Measurements from ENCODE around the gene EFCAB7. TPM values are rescaled to one million over a fixed set of nuclear protein-coding genes. Genes with fewer than 3 reads are reported as not detected.
"Not testable (repeated sequence)": the region's sequence is repeated elsewhere in the genome, so short reads cannot be mapped to it uniquely, and the experiment has no call there.

EFCAB7 gene
- total RNA-seq, 2 experiments from 2014 or later = 8.5 to 9.1 TPM

DNA sequence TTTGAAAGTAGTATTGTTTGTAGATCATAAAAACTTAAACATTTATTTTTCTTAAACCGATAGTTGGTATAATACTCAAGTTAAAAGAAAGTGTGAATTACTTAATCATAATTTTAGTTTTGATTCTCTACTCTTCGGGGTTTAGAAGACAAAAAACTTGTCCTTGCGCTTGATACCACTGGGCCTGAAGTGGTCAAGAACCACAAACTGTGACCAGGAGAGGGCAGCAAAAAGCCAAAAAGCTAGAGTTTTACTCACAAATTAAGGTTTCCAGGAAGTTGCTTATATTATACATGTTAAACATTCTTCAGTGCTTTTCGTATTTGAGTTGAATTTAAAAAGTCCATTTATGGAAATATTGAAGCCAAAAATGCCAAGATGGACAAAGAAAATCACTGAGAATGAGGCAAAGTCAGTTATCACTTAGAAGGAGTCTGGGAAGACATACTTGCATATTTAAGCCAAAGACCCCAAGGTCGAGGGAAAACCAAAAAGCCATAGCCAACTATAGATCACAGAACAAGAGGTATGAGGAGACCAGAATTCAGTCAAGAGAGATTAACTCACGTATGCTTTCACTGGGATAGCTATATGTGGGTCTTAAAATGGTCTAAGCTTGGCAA, 34.2 kb downstream of the EFCAB7 start:
- ChIA-PET POLR2A (no interaction called here), CTCF (interaction anchor here (1.0 to 2.6 kb wide), 5 partner anchors 18 to 692 kb away, joined by 3 to 10 read pairs (median 3); no protein-coding TSS in a partner anchor)
- DNase-seq = peak; percentile 44
- no peaks in the 10 kb centered on the region for H3K9me3 Mint-ChIP-seq (ENCODE audit: low read depth)
- no peaks in the 10 kb centered on the region for H3K4me1 Mint-ChIP-seq
- peaks cover 4% of the 10 kb centered on the region for H3K36me3 Mint-ChIP-seq (ENCODE audit: low read depth)
- no peak for ATAC-seq
- no peak overlapping the region for H3K4me3 Mint-ChIP-seq
- intact Hi-C loops (cut with DNase I, micrococcal nuclease) = loop anchor here in 1 of 2 experiments (5.0 kb wide), 1 partner anchor 690 kb away; no protein-coding TSS in a partner anchor
- no peaks in the 10 kb centered on the region for H3K27me3 Mint-ChIP-seq
- no peak overlapping the region for H3K27ac Mint-ChIP-seq

DNA sequence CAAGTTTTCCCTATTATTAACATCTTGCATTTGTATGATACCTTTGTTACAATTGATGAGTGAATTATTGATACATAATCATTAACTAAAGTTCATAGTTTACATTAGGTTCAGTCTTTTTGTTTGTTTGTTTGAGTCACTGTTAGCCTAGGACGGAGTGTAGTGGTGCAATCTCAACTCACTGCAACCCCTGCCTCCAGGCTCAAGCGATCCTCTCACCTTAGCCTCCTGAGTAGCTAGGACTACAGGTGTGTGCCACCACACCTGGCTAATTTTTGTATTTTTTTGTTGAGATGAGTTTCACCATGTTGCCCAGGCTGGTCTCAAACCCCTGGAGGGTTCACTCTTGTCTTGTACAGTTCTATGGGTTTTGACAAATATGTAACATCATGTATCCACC, 36.0 kb downstream of the EFCAB7 start:
- peaks cover 5% of the 10 kb centered on the region for H3K36me3 Mint-ChIP-seq (ENCODE audit: low read depth)
- H3K27me3 Mint-ChIP-seq = no peaks in the 10 kb centered on the region
- no peak overlapping the region for H3K27ac Mint-ChIP-seq
- no peaks in the 10 kb centered on the region for H3K9me3 Mint-ChIP-seq (ENCODE audit: low read depth)
- intact Hi-C loops (cut with DNase I, micrococcal nuclease) = loop anchor here in 1 of 2 experiments (5.0 kb wide), 1 partner anchor 688 kb away; no protein-coding TSS in a partner anchor
- POLR2A ChIA-PET = no interaction called here
- H3K4me1 Mint-ChIP-seq = no peaks in the 10 kb centered on the region
- ATAC-seq = no peak
- no peak for DNase-seq
- no peak overlapping the region for H3K4me3 Mint-ChIP-seq
- CTCF ChIA-PET = no interaction called here

DNA sequence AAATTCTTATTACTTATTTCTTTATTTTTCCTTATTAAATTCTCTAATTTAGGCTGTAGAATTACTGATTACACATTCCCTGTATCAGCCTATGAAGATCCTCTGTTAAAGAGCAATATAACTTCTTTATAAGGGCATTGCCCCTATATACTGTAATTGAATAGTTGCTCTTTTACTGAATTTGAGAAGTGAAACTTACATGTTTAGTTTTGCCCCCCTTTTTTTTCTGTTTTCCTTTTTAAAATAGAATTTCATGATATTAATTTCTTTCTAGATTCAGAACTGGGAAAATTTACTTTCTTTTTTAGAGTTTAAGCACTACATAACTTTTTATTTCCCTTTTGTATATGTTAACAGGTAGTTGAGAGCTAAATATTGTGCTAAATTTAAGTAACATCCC, 40.4 kb downstream of the EFCAB7 start:
- ATAC-seq = no peak
- intact Hi-C loops (cut with DNase I, micrococcal nuclease) = no loop called here
- H3K36me3 Mint-ChIP-seq (ENCODE audit: low read depth) = peaks cover 5% of the 10 kb centered on the region
- H3K27ac Mint-ChIP-seq = no peak overlapping the region
- no peak for DNase-seq
- H3K9me3 Mint-ChIP-seq (ENCODE audit: low read depth) = no peaks in the 10 kb centered on the region
- no peaks in the 10 kb centered on the region for H3K4me1 Mint-ChIP-seq
- no peaks in the 10 kb centered on the region for H3K27me3 Mint-ChIP-seq
- no peak overlapping the region for H3K4me3 Mint-ChIP-seq
- POLR2A ChIA-PET = no interaction called here
- CTCF ChIA-PET = interaction anchor here (0.8 kb wide), 1 partner anchor 625 kb away, joined by 3 read pairs; no protein-coding TSS in a partner anchor

DNA sequence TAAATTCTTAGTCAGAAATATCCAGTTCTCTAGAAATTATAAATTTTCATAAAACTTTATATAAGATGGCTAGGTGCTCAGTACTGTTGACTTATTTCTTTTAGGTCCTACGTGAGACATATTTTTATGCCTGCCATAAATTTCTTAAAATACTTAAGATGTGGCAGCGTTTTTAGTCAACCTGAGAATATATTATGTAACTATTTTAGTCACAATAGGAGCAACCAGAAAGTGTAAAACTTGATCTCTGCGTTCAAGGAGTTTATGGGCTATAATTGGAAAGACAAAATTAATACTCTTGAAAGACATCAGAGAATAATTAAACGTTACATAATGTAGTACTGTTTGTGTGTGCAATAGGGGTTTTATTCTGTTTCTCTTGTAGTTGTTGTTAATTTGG, 45.7 kb downstream of the EFCAB7 start:
- Mint-ChIP-seq H3K4me1 (no peaks in the 10 kb centered on the region), H3K27ac (no peak overlapping the region), H3K36me3 (ENCODE audit: low read depth) (peaks cover 4% of the 10 kb centered on the region), H3K9me3 (ENCODE audit: low read depth) (no peaks in the 10 kb centered on the region), H3K4me3 (no peak overlapping the region), H3K27me3 (no peaks in the 10 kb centered on the region)
- DNase-seq (no peak), ATAC-seq (no peak)
- POLR2A ChIA-PET = no interaction called here
- CTCF ChIA-PET = no interaction called here
- intact Hi-C loops (cut with DNase I, micrococcal nuclease) = no loop called here

DNA sequence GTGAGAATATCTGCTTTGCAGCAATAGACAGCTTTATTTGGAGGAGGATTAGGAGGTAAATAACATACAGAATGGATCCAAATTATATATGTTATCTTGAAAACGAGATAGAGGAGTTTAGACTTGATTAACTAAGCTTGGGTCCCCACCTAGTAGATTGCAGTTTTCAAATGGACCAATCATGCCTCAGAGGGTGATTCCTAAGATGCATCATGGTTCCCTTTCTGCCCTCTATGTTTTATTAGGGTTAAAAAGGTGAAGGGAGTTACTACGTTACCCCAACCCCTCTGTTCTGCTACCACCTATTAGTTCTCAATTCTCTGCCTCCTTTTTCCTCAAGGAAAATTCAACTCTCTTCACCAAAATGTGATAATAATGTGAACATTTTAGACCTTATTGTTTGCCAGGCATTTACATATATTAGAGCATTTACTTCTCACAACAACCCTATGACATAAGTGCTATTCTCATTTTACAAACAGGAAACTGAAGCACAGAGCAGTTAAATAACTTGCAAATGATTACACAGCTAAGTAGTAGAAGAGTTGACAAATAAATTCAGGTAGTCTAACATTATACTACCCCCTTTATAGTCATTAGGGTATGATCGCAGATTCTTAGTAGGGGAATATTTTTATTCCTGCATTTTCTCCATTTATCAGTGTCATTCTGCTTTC, 46.5 kb downstream of the EFCAB7 start:
- CTCF ChIA-PET = interaction anchor here (0.6 to 1.2 kb wide), 2 partner anchors 9 to 13 kb away, joined by 3 read pairs; no protein-coding TSS in a partner anchor
- no peak for ATAC-seq
- no peaks in the 10 kb centered on the region for H3K9me3 Mint-ChIP-seq (ENCODE audit: low read depth)

DNA sequence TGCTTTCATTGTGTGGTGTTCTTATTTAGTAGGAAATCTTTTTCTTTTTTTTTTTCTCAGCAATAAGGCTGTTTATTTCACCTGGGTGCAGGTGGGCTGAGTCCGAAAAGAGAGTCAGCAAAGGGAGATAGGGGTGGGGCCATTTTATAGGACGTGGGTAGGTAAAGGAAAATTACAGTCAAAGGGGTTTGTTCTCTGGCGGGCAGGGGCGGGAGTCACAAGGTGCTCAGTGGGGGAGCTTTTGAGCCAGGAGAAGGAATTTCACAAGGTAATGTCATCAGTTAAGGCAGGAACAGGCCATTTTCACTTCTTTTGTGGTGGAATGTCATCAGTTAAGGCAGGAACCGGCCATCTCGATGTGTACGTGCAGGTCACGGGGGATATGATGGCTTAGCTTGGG, 49.4 kb downstream of the EFCAB7 start:
- POLR2A ChIA-PET; intact Hi-C loops (cut with DNase I, micrococcal nuclease); H3K9me3 Mint-ChIP-seq (ENCODE audit: low read depth); DNase-seq; H3K4me3 Mint-ChIP-seq; H3K4me1 Mint-ChIP-seq; H3K27ac Mint-ChIP-seq; H3K27me3 Mint-ChIP-seq; ATAC-seq; H3K36me3 Mint-ChIP-seq (ENCODE audit: low read depth): not testable (repeated sequence)
- CTCF ChIA-PET = interaction anchor here (0.6 to 0.8 kb wide), 2 partner anchors 10 to 341 kb away, joined by 3 read pairs; no protein-coding TSS in a partner anchor

More for the DNA sequence above, 46.5 kb downstream of the EFCAB7 start:
- Mint-ChIP-seq H3K4me1 (no peaks in the 10 kb centered on the region), H3K4me3 (no peak overlapping the region), H3K27ac (no peak overlapping the region), H3K36me3 (ENCODE audit: low read depth) (peaks cover 2% of the 10 kb centered on the region), H3K27me3 (no peaks in the 10 kb centered on the region)
- no peak for DNase-seq
- intact Hi-C loops (cut with DNase I, micrococcal nuclease) = no loop called here
- POLR2A ChIA-PET = no interaction called here

DNA sequence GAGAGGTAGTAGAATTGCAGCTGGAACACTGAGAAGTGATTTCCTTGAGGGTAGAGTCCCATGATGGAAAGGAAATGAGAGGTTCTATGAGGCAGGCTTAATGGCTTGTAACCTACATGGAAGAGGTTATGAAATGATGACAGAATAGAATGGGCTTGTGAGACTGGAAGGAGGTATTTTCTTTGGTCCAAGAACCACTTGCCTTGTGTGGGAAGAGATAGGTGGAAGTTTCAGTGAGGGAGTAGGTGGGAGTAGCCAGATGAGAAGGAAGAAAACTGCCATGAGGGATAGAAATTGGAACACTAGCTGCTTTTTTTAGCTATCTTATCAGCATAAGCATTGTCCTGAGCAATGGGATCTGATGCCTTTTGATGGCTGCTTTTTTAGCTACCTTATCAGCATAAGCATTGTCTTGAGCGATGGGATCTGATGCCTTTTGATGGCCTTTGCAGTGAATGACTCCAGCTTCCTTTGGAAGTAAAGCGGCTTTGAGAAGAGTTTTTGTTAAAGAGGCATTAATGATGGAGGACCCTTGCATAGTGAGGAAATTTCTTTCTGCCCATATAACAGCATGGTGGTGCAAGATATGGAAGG, 51.0 kb downstream of the EFCAB7 start:
- H3K36me3 Mint-ChIP-seq (ENCODE audit: low read depth); CTCF ChIA-PET; H3K9me3 Mint-ChIP-seq (ENCODE audit: low read depth); POLR2A ChIA-PET; H3K4me3 Mint-ChIP-seq; H3K27me3 Mint-ChIP-seq; H3K27ac Mint-ChIP-seq; DNase-seq; H3K4me1 Mint-ChIP-seq; ATAC-seq; intact Hi-C loops (cut with DNase I, micrococcal nuclease): not testable (repeated sequence)

DNA sequence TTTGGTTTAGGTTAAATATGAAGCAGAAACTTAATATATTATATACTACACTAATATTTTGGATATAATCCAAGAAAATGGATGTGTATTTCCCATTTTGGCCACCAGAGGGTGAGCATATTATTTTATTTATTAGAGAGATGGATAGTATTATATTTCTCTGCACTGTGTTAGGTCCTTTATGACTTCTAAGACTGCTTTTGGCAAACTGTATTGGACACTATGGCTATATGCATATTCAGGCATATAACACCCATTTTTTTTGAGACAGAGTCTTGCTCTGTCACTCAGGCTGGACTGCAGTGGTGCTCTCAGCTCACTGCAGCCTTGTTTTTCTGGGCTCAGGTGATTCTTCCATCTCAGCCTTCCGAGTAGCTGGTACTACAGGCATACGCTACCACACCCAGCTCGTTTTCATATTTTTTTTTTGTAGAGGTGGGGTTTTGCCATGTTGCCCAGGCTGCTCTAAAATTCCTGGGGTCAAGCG, 52.1 kb downstream of the EFCAB7 start:
- CTCF ChIA-PET = interaction anchor here (0.5 to 1.7 kb wide), 7 partner anchors 15 to 671 kb away, joined by 3 to 9 read pairs (median 5); partner anchors contain the start of gene PGM1
- no peak for DNase-seq
- intact Hi-C loops (cut with DNase I, micrococcal nuclease) = loop anchor here (5.0 kb wide), 1 partner anchor 672 kb away; no protein-coding TSS in a partner anchor

DNA sequence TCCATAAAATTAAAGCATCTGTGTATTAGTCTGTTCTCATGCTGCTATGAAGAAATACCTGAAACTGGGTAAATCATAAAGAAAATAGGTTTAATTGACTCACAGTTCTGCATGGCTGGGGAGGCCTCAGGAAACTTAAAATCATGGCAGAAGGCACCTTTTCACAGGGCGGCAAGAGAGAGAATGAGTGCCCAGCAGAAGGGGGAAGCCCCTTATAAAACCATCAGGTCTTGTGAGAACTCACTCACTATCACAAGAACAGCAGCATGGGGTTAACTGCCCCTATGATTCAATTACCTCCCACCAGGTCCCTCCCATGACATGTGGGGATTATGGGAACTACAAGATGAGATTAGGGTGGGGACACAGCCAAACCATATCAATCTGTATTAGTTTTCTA, 63.0 kb downstream of the EFCAB7 start:
- POLR2A ChIA-PET; H3K27me3 Mint-ChIP-seq; H3K4me3 Mint-ChIP-seq; intact Hi-C loops (cut with DNase I, micrococcal nuclease); H3K9me3 Mint-ChIP-seq (ENCODE audit: low read depth); CTCF ChIA-PET; H3K27ac Mint-ChIP-seq: not testable (repeated sequence)
- peak; percentile 7 for DNase-seq
- Mint-ChIP-seq H3K4me1 (peaks cover 11% of the 10 kb centered on the region), H3K36me3 (ENCODE audit: low read depth) (peaks cover 22% of the 10 kb centered on the region)
- peak; percentile 60 for ATAC-seq

More for the DNA sequence above, 52.1 kb downstream of the EFCAB7 start:
- Mint-ChIP-seq H3K27ac (no peak overlapping the region), H3K4me3 (no peak overlapping the region), H3K36me3 (ENCODE audit: low read depth) (no peaks in the 10 kb centered on the region), H3K27me3 (no peaks in the 10 kb centered on the region), H3K9me3 (ENCODE audit: low read depth) (no peaks in the 10 kb centered on the region), H3K4me1 (no peaks in the 10 kb centered on the region)
- no peak for ATAC-seq
- POLR2A ChIA-PET = no interaction called here

DNA sequence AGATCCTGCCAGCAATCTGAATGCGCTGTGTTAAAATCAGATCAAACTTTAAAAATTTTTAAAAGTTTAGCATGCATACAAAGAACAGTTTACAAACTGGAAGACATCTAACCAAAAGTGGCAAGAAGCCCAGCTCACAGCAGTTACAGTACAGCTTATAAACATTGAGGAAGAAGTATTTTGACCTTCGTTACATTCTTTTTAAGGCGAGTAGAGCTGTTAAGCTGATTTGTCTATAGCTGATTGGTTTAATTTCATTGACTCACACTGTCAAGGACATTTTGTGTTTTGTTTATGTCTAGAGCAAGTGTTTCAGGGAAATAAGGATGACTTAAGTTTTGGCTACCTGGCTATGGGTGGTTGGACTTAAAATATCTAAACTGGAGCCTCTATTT, 66.8 kb downstream of the EFCAB7 start:
- ChIA-PET POLR2A (no interaction called here), CTCF (interaction anchor here (1.3 kb wide), 1 partner anchor 15 kb away, joined by 5 read pairs; no protein-coding TSS in a partner anchor)
- ATAC-seq (no peak), DNase-seq (no peak)
- H3K4me3 Mint-ChIP-seq = no peak overlapping the region
- intact Hi-C loops (cut with DNase I, micrococcal nuclease) = loop anchor here (5.0 to 10.0 kb wide), 4 partner anchors 1155 to 1832 kb away; partner anchors contain the start of genes JAK1 (in 1 of the 2), LEPR (in 1 of the 2), LEPROT (in 1 of the 2) and USP1 (in 1 of the 2)
- no peaks in the 10 kb centered on the region for H3K27me3 Mint-ChIP-seq
- no peaks in the 10 kb centered on the region for H3K9me3 Mint-ChIP-seq (ENCODE audit: low read depth)
- no peak overlapping the region for H3K27ac Mint-ChIP-seq
- peaks cover 26% of the 10 kb centered on the region for H3K4me1 Mint-ChIP-seq
- H3K36me3 Mint-ChIP-seq (ENCODE audit: low read depth) = peaks cover 20% of the 10 kb centered on the region

DNA sequence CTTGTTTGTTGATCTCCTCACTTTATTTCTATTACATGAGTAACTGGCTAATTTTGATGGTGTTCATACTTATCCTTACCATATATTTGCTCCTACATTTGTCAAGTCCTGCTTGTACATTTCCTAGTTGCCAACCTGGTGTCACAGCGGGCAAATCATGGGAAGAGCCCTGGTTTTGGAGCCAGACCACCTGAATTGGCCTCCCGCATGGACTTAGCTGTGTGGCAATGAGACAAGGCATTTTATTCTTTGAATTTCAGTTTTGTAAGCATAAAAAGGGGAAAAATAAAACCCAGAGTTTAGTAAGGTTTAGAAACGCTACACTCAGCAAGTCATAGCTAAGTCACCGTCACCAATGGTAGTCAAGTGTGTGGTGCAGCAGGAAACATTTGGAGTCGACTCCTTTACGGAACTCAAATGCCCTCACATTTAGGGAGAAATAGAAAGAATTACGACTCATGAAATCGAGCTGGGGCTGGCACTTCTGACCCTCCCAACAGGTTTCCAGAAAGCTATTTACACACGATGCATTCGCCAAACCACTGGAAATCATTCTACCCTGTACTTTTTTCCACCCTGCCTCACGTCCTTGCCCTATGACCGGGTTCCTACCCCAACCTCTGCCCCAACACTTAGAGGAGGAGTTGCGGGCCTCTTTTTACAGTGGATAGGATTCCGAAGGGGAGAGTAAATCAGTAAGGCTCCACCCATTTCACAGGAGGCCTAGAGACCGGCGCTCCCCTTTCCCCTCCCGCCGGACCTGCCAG, 69.4 kb downstream of the EFCAB7 start:
- H3K27ac Mint-ChIP-seq = peak overlapping the region; percentile 93
- DNase-seq (peak; percentile 66), ATAC-seq (peak; percentile 58)
- peaks cover 2% of the 10 kb centered on the region for H3K9me3 Mint-ChIP-seq (ENCODE audit: low read depth)
- H3K4me1 Mint-ChIP-seq = peaks cover 29% of the 10 kb centered on the region
- ChIA-PET POLR2A (no interaction called here), CTCF (interaction anchor here (0.7 to 1.5 kb wide), 4 partner anchors 15 to 654 kb away, joined by 3 to 9 read pairs (median 3); no protein-coding TSS in a partner anchor)
- peak overlapping the region; percentile 97 for H3K4me3 Mint-ChIP-seq
- no peaks in the 10 kb centered on the region for H3K27me3 Mint-ChIP-seq
- intact Hi-C loops (cut with DNase I, micrococcal nuclease) = loop anchor here (1.0 to 10.0 kb wide), 7 partner anchors 69 to 1830 kb away; partner anchors contain the start of genes AK4 (in 1 of the 2), ALG6 (in 1 of the 2), EFCAB7 (in 1 of the 2) and ITGB3BP (in 1 of the 2)
- H3K36me3 Mint-ChIP-seq (ENCODE audit: low read depth) = peaks cover 15% of the 10 kb centered on the region

Measured in activated CD4-positive, alpha-beta T cell treated with anti-CD3 and anti-CD28 coated beads for 36 hours (primary cell).